Endothelial cell of umbilical vein (primary cell): ENCODE data around the gene CCDC188. TPM values are rescaled to one million over a fixed set of nuclear protein-coding genes. Genes with fewer than 3 reads are reported as not detected.

Experiments used
- BruUV-seq: library from RNA; stranded (reverse); fragments of 400-500 nt; replicated peaks from 2 replicates; lab custom pipeline; 2021; lab: Mats Ljungman, UMichigan
- CTCF ChIA-PET: fragments of 300-600, 350-600 bp; sonication (Branson Sonifier 250); formaldehyde crosslinking; loops from one replicate; lab custom pipeline; 2021; ENCODE audit warnings: antibody characterized with exemption, inconsistent platforms; lab: Charles Lee
- POLR2A ChIA-PET: fragments of 300-600, 350-600 bp; sonication (Branson Sonifier 250); formaldehyde crosslinking; loops from one replicate; lab custom pipeline; 2021; ENCODE audit warnings: antibody characterized with exemption, inconsistent platforms; lab: Charles Lee
- DNase-seq: peaks from one replicate; pipeline ENCODE4 v3.0.0-alpha.2; 2011; ENCODE audit warnings: low read depth, low spot score
- FAIRE-seq: peaks from 2 replicates; lab custom pipeline; 2011; peaks lifted over from hg19 to GRCh38; lab: Jason Lieb, UNC
- H2AFZ ChIP-seq: 2 replicates; pipeline ENCODE4 v1.6.0; 2012; ENCODE audit warnings: low read depth, low read length, control low read depth, inconsistent platforms
- H3K27ac ChIP-seq: 2 replicates; pipeline ENCODE4 v1.5.1; 2011; ENCODE audit warnings: low read depth, mild to moderate bottlenecking, control low read depth, low read length, moderate library complexity; ENCODE audit not compliant: insufficient read depth
- H3K27me3 ChIP-seq, 2 experiments: 2 replicates each; pipeline versions ENCODE4 v1.6.0 to v1.6.1; 2011; ENCODE audit warnings: low read length in 2 of 2, mixed read lengths in 1 of 2; ENCODE audit not compliant: control insufficient read depth in 2 of 2, insufficient read depth in 2 of 2
- H3K36me3 ChIP-seq, 2 experiments: 2 replicates in 1 of 2; 3 replicates in 1 of 2; pipeline ENCODE4 v1.5.1; 2011; ENCODE audit warnings: low read length in 2 of 2, mild to moderate bottlenecking in 1 of 2, moderate library complexity in 1 of 2; ENCODE audit not compliant: control insufficient read depth in 2 of 2, insufficient read depth in 2 of 2; ENCODE audit errors: extremely low read depth in 1 of 2
- H3K4me1 ChIP-seq: 3 replicates; pipeline ENCODE4 v1.5.1; 2011; ENCODE audit warnings: mild to moderate bottlenecking, low read length; ENCODE audit not compliant: control insufficient read depth, insufficient read depth; ENCODE audit errors: extremely low read depth
- H3K4me2 ChIP-seq: 2 replicates; pipeline ENCODE4 v1.6.1; 2011; ENCODE audit warnings: low read length, control low read depth, mixed read lengths; ENCODE audit not compliant: insufficient read depth
- H3K4me3 ChIP-seq, 3 experiments: fragments of 200-600 bp in 1 of 3; sonication (generic), shearing (Covaris generic) in 1 of 3; replicated peaks in 1 of 3; 2 replicates each; pipeline ENCODE4 v1.5.1; 2011 to 2016; ENCODE audit warnings: control low read depth in 3 of 3, low read length in 3 of 3, mild to moderate bottlenecking in 2 of 3, inconsistent platforms in 1 of 3, low read depth in 1 of 3, moderate library complexity in 1 of 3; ENCODE audit not compliant: insufficient read depth in 1 of 3
- H3K79me2 ChIP-seq: 2 replicates; pipeline ENCODE4 v1.6.0; 2012; ENCODE audit warnings: low read length, inconsistent platforms; ENCODE audit not compliant: control insufficient read depth, insufficient read depth
- H3K9ac ChIP-seq: replicated peaks from 2 replicates; pipeline ENCODE3; 2011; ENCODE audit warnings: low read length, control low read depth; ENCODE audit not compliant: insufficient read depth; ENCODE audit errors: extremely low read depth
- H3K9me1 ChIP-seq: replicated peaks from 3 replicates; pipeline ENCODE4 v1.6.0; 2011; ENCODE audit warnings: mild to moderate bottlenecking, low read length; ENCODE audit not compliant: control insufficient read depth, insufficient read depth; ENCODE audit errors: extremely low read depth
- H3K9me3 ChIP-seq: replicated peaks from 2 replicates; pipeline ENCODE4 v1.5.1; 2012; ENCODE audit warnings: low read length, inconsistent platforms; ENCODE audit not compliant: control insufficient read depth, insufficient read depth
- H4K20me1 ChIP-seq: replicated peaks from 2 replicates; pipeline ENCODE3; 2011; ENCODE audit warnings: mild to moderate bottlenecking, low read length; ENCODE audit not compliant: control insufficient read depth, insufficient read depth; ENCODE audit errors: extremely low read depth
- EZH2 ChIP-seq: IDR thresholded peaks from 2 replicates; pipeline ENCODE4 v1.6.1; 2012; ENCODE audit warnings: borderline replicate concordance, low read depth, mild to moderate bottlenecking, moderate library complexity, low read length, inconsistent platforms; ENCODE audit not compliant: severe bottlenecking
- FOS ChIP-seq: IDR thresholded peaks from 2 replicates; pipeline ENCODE4 v1.6.1; 2011; ENCODE audit warnings: mild to moderate bottlenecking, low read length, moderate library complexity, borderline replicate concordance; ENCODE audit not compliant: insufficient read depth
- GATA2 ChIP-seq: IDR thresholded peaks from 2 replicates; pipeline ENCODE4 v1.7.0; 2011; ENCODE audit warnings: low read depth, mild to moderate bottlenecking, moderate library complexity, mixed read lengths, low read length; ENCODE audit not compliant: insufficient read length, insufficient read depth
- JUN ChIP-seq: IDR thresholded peaks from 2 replicates; pipeline ENCODE4 v1.6.1; 2011; ENCODE audit warnings: borderline replicate concordance, low read depth; ENCODE audit not compliant: insufficient read length, insufficient read depth
- MYC ChIP-seq: IDR thresholded peaks from one replicate; pipeline ENCODE4 v1.6.1; 2011; ENCODE audit warnings: mild to moderate bottlenecking, low read depth, low read length
- POLR2A ChIP-seq: IDR thresholded peaks from 2 replicates; pipeline ENCODE4 v1.6.1; 2012; ENCODE audit warnings: low read depth, mild to moderate bottlenecking, control low read depth, low read length
- POLR2AphosphoS5 ChIP-seq: IDR thresholded peaks from 2 replicates; pipeline ENCODE4 v1.6.1; 2012; ENCODE audit warnings: low read depth, mild to moderate bottlenecking, control low read depth, low read length, moderate library complexity; ENCODE audit not compliant: insufficient read depth
- dilution Hi-C: fragments of 300-500 bp; cut with MboI; formaldehyde crosslinking; loops from one replicate; pipeline ENCODE4 v1.15.0; 2019; ENCODE audit warnings: low sequenced_read_pairs; ENCODE audit not compliant: extremely low pct_ligation_motif_present
- intact Hi-C: fragments of 100-400 bp; cut with micrococcal nuclease; formaldehyde crosslinking; loops from one replicate; pipeline ENCODE4 v1.10.0; 2022
- polyA plus RNA-seq, 4 experiments: library from polyadenylated mRNA; depleted of rRNA in 3 of 4; stranded (reverse) in 3 of 4; unstranded in 1 of 4; fragments of >200 nt; gene quantifications; 2 replicates each; pipeline versions ENCODE4 v1.2.1 to v1.2.3, GENCODE V29; 2011 to 2012; ENCODE audit warnings: missing spikeins in 1 of 4
- total RNA-seq: library from RNA; stranded (reverse); gene quantifications from 2 replicates; pipeline ENCODE4 v1.2.3, GENCODE V29; 2021
- TF ChIP-seq, protein P1 (sequence below): IDR thresholded peaks from 2 replicates; pipeline ENCODE4 v1.6.1; 2011; ENCODE audit not compliant: insufficient read depth, insufficient read length
- TF ChIP-seq, protein P2 (sequence below), 2 donors: IDR thresholded peaks; 1 replicate in 1 of 2; 2 replicates in 1 of 2; pipeline ENCODE4 v1.5.1; 2011; ENCODE audit warnings: low read length in 2 of 2, mild to moderate bottlenecking in 2 of 2, moderate library complexity in 2 of 2, control low read depth in 1 of 2, inconsistent platforms in 1 of 2, low read depth in 1 of 2; ENCODE audit not compliant: insufficient read depth in 1 of 2; ENCODE audit errors: extremely low read depth in 1 of 2

CCDC188 gene
- total and polyA plus RNA-seq, 2 donors (not counting 3 experiments of a cell fraction or from before 2014, with no cell fraction given) = 9.4 to 9.8 TPM

DNA sequence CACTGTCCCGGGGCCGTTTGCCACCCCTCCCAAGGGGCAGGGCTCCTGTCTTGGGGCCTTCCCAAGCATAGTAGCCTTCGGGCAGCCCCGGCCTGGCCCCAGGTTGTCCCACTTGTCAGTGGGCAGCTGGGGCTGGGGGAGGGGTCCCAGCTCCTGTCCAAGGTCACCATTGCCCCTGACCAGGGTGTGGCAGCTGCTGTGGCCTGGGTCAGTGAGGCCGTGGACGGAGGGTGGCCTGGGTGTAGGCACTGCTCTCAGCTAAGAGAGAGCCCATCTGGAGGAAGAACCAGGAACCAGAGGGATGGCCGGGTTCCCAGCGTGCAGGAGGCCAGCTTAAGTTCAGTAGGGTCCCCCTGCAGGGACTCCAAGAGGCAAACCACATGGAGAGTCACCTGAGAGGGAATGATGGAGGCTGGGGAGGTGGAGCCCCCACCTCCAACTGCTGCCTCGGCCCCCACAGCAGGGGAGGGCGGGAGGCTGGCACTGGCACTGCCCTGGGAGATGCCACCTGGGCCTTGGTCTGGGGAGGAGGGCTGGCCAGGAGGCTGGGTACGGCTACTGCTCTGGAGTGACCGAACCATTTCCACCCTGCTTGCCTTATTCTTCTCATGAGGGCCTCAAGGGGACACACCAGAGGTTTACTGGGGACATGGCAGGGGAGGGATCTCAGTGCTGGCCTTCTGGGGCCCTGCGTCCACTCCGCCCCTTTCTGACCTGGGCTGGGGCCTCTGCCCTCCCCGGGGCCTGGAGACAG is 6.8 kb upstream of the CCDC188 start:
- Histone ChIP-seq H3K9ac (no peak overlapping the region), H2AFZ (no peak overlapping the region), H3K9me1 (no peaks in the 10 kb centered on the region), H3K4me3 (no peak overlapping the region), H3K27ac (no peak overlapping the region), H3K36me3 (no peaks in the 10 kb centered on the region), H3K4me1 (peaks cover 5% of the 10 kb centered on the region), H3K27me3 (no peaks in the 10 kb centered on the region), H3K79me2 (no peaks in the 10 kb centered on the region), H3K4me2 (no peak overlapping the region), H3K9me3 (no peaks in the 10 kb centered on the region), H4K20me1 (no peaks in the 10 kb centered on the region)
- TF ChIP-seq EZH2 (no peak), FOS (no peak), POLR2AphosphoS5 (no peak), GATA2 (no peak), MYC (no peak), JUN (no peak), POLR2A (no peak)
- TF ChIP-seq, protein P1, sequence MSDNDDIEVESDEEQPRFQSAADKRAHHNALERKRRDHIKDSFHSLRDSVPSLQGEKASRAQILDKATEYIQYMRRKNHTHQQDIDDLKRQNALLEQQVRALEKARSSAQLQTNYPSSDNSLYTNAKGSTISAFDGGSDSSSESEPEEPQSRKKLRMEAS = no peak
- TF ChIP-seq, protein P2, sequence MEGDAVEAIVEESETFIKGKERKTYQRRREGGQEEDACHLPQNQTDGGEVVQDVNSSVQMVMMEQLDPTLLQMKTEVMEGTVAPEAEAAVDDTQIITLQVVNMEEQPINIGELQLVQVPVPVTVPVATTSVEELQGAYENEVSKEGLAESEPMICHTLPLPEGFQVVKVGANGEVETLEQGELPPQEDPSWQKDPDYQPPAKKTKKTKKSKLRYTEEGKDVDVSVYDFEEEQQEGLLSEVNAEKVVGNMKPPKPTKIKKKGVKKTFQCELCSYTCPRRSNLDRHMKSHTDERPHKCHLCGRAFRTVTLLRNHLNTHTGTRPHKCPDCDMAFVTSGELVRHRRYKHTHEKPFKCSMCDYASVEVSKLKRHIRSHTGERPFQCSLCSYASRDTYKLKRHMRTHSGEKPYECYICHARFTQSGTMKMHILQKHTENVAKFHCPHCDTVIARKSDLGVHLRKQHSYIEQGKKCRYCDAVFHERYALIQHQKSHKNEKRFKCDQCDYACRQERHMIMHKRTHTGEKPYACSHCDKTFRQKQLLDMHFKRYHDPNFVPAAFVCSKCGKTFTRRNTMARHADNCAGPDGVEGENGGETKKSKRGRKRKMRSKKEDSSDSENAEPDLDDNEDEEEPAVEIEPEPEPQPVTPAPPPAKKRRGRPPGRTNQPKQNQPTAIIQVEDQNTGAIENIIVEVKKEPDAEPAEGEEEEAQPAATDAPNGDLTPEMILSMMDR (IDR thresholded peaks at IDR 0.05; ENCODE audit: extremely low read depth in 1 of 2, insufficient read depth in 1 of 2, low read depth in 1 of 2, low read length in 2 of 2) = no peak
- dilution Hi-C loops (no loop called here), intact Hi-C loops (loop anchor here (1.0 to 5.0 kb wide), 5 partner anchors 50 to 300 kb away; partner anchors contain the start of gene RTN4R)
- FAIRE-seq = no peak
- POLR2A ChIA-PET = no interaction called here
- BruUV-seq = no TSS peak
- CTCF ChIA-PET = interaction anchor here (0.7 to 3.2 kb wide), 21 partner anchors 10 to 297 kb away, joined by 3 to 52 read pairs (median 6); partner anchors contain the start of gene DGCR6L
- DNase-seq = no peak
